Retina (tissue), 1 donor: ENCODE measurements around the gene RHEX.
"Not testable (repeated sequence)": the region's sequence is repeated elsewhere in the genome, so short reads cannot be mapped to it uniquely, and the experiment has no call there.

Experiments used
- DNase-seq: peaks from one replicate; pipeline ENCODE4 v3.0.0-alpha.2; 2016

Gene RHEX

DNA sequence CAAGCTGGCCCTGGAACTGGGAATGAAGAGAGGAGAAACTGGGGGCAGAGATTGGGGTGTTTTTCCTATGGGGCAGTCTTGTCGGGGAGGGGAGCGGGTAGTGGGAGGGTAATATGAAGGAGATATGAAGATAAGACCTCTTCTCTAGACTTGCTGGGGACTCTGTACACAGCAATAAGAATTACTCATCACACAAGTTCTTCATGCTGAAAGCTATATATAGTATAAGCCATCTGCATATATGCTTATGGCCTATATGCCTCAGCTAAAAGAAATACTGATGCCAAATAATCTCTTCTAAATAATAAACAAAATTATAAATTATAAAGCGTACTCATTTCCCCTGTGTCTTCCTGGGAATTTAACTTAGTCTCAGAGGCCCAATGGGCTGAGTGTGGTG is 7.9 kb downstream of the RHEX start:
- DNase-seq, result no peak

- DNase-seq, result no peak
Measured at GRCh38 chr1:206062464-206062863, 9.5 kb downstream of the RHEX start.

GRCh38 chr1:206064001-206064400 is 11.0 kb downstream of the RHEX start:
- DNase-seq, result not testable (repeated sequence)

- not testable (repeated sequence) for DNase-seq
Measured at GRCh38 chr1:206064501-206064900, 11.5 kb downstream of the RHEX start.

- DNase-seq, result no peak
Measured at GRCh38 chr1:206065547-206066145, 12.7 kb downstream of the RHEX start.

- DNase-seq, result no peak
Measured at GRCh38 chr1:206066479-206067171, 13.7 kb downstream of the RHEX start.

GRCh38 chr1:206067486-206068227 is 14.7 kb downstream of the RHEX start:
- no peak for DNase-seq

- no peak for DNase-seq
Measured at GRCh38 chr1:206068314-206068713, 15.3 kb downstream of the RHEX start.

GRCh38 chr1:206070627-206071304 is 17.8 kb downstream of the RHEX start:
- DNase-seq, result no peak

GRCh38 chr1:206074839-206075238 is 21.9 kb downstream of the RHEX start:
- no peak for DNase-seq

- no peak for DNase-seq
Measured at GRCh38 chr1:206075786-206076755, 23.1 kb downstream of the RHEX start.

DNA sequence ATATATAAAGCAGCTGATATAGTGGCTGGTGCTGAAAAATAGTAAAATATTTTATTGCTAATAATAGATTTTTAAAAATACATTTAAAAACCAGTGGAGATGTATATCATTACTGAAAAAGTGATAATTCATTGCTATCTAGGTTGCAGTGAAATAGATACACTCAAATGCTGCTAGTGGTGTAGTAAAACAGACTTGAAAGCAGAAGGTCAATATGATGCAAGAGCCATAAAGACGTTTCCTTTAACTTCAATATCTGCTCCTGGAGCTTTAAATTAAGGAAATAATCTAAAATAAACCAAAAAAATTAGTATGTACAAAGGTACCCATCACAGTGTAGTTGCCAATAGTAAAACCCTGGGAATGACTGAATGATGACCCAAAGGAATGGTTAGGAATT is 26.2 kb downstream of the RHEX start:
- DNase-seq, result no peak

GRCh38 chr1:206080026-206080820 is 27.2 kb downstream of the RHEX start:
- DNase-seq, result no peak

DNA sequence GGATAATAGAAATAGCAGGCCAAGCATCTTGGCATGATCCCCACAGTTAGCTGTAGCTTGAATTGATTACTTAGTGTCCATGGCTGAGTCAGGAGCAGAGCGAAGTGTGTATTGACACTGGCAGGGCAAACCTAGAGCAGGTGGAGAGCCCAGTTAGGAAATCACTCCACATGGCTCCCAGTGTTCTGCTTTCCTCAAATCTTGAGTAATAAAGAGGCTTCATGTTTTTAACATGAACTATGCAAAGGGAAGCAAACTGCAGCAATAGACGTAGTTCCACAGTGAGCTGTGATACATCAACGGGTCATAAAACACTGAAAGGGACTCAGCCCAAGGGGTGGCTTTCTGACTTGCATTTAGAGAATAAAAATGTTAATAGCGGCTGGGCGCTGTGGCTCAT is 28.9 kb downstream of the RHEX start:
- no peak for DNase-seq

- DNase-seq, result no peak
Measured at GRCh38 chr1:206082831-206083695, 30.1 kb downstream of the RHEX start.

- DNase-seq, result no peak
Measured at GRCh38 chr1:206083750-206084149, 30.8 kb downstream of the RHEX start.

DNA sequence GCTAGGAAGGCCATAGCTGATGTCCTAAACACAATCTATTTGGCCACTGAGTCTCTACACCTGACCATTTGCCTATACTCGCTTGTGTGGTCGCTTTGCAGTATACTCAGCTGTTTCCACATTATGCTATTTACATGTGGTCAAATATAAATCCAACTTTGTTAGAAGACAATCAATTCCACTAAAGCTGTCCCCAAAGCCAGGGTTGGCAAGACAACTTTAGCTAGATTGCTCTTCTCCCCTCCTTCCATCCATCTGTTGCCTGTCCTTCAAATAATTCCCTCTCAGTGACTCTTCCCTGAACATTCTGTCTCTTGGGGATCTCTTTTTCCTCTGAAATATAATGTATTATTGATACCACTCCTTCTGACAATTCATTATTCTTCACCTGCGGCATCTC is 34.1 kb downstream of the RHEX start:
- DNase-seq, result no peak

- DNase-seq, result no peak
Measured at GRCh38 chr1:206089341-206089740, 36.4 kb downstream of the RHEX start.

DNA sequence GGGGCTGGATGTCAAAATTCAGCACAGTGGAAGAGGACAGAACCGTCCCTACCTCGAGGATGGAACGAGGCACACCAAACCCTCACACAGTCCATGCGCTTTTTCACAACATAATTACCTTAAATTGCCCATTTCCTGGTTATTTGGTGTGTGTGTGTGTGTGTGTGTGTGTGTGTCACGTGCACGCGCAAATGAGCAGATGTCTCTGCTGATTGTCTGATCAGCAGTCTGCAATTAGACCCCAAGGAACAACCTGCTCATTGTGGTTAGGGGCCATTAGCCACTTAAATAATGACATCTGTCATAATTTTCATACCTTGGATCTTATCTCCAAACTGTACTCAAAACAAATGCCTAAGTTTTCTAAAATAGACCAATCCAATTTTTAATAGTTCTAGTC is 41.1 kb downstream of the RHEX start:
- DNase-seq, result no peak

DNA sequence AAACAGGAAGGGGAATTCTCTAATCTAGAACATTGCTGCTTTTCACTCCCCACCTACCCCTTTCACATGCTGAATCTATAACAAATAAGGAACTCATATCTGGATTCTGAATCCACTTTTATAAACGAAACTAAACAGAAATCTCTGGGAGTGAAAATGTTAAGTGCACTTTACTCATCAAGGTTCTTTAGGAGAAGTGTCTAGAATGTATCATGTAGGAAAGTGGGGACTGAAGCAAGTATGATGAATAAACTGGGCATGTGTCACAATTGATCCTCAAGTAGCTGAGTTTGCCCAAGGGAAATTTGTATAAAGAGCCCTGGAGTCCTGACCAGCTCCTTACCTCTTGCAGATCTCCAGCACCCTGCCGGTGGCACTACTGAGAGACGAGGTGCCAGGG is 44.4 kb downstream of the RHEX start:
- no peak for DNase-seq
